ENCODE data around the gene ABRACL. TPM values are rescaled to one million over a fixed set of nuclear protein-coding genes. Genes with fewer than 3 reads are reported as not detected.
"Not testable (repeated sequence)": the region's sequence is repeated elsewhere in the genome, so short reads cannot be mapped to it uniquely, and the experiment has no call there.

ABRACL gene
- total RNA-seq, 2 experiments from 2014 or later: 92.5 to 180 TPM

GRCh38 chr6:138989098-138989983 lies 39.2 kb upstream of the ABRACL start:
- Mint-ChIP-seq H3K36me3 (ENCODE audit: low read depth) (peaks cover 2% of the 10 kb centered on the region), H3K27ac (no peak overlapping the region), H3K4me1 (peaks cover 6% of the 10 kb centered on the region), H3K9me3 (ENCODE audit: low read depth) (no peaks in the 10 kb centered on the region), H3K27me3 (no peaks in the 10 kb centered on the region), H3K4me3 (no peak overlapping the region)
- ATAC-seq (no peak), DNase-seq (no peak)
- ChIA-PET POLR2A (interaction anchor here (0.5 to 0.8 kb wide), 2 partner anchors 38 to 381 kb away, joined by 3 to 6 read pairs; no protein-coding TSS in a partner anchor), CTCF (interaction anchor here (0.6 to 3.2 kb wide), 31 partner anchors 10 to 1091 kb away, joined by 3 to 11 read pairs (median 3); no protein-coding TSS in a partner anchor)
- intact Hi-C loops (cut with DNase I, micrococcal nuclease): loop anchor here (2.0 to 10.0 kb wide), 6 partner anchors 111 to 585 kb away; partner anchors contain the start of genes CITED2 (in 1 of the 2), HEBP2 (in 1 of the 2) and HECA (in 1 of the 2)

- ChIA-PET CTCF (interaction anchor here (1.0 to 3.2 kb wide), 3 partner anchors 19 to 311 kb away, joined by 3 to 9 read pairs (median 3); no protein-coding TSS in a partner anchor), POLR2A (no interaction called here)
- DNase-seq: no peak
- H3K27ac Mint-ChIP-seq: no peak overlapping the region
- peaks cover 6% of the 10 kb centered on the region for H3K4me1 Mint-ChIP-seq
- H3K9me3 Mint-ChIP-seq (ENCODE audit: low read depth): no peaks in the 10 kb centered on the region
- no peak overlapping the region for H3K4me3 Mint-ChIP-seq
- H3K36me3 Mint-ChIP-seq (ENCODE audit: low read depth): peaks cover 2% of the 10 kb centered on the region
- ATAC-seq: no peak
- H3K27me3 Mint-ChIP-seq: no peaks in the 10 kb centered on the region
- intact Hi-C loops (cut with DNase I, micrococcal nuclease): no loop called here
Observed at GRCh38 chr6:138991206-138991605, 37.3 kb upstream of the ABRACL start.

- DNase-seq; H3K4me3 Mint-ChIP-seq; CTCF ChIA-PET; ATAC-seq; H3K36me3 Mint-ChIP-seq (ENCODE audit: low read depth); H3K9me3 Mint-ChIP-seq (ENCODE audit: low read depth); POLR2A ChIA-PET; H3K27ac Mint-ChIP-seq; H3K27me3 Mint-ChIP-seq; H3K4me1 Mint-ChIP-seq: not testable (repeated sequence)
- intact Hi-C loops (cut with DNase I, micrococcal nuclease): loop anchor here in 1 of 2 experiments (2.0 kb wide), 1 partner anchor 26 kb away; no protein-coding TSS in a partner anchor
Observed at GRCh38 chr6:138992965-138993364, 35.6 kb upstream of the ABRACL start.

GRCh38 chr6:138993410-138993809 lies 35.1 kb upstream of the ABRACL start:
- POLR2A ChIA-PET; H3K4me1 Mint-ChIP-seq; H3K9me3 Mint-ChIP-seq (ENCODE audit: low read depth); H3K27me3 Mint-ChIP-seq; H3K4me3 Mint-ChIP-seq; ATAC-seq; H3K27ac Mint-ChIP-seq; H3K36me3 Mint-ChIP-seq (ENCODE audit: low read depth); DNase-seq: not testable (repeated sequence)
- CTCF ChIA-PET: interaction anchor here (0.6 kb wide), 1 partner anchor 177 kb away, joined by 3 read pairs; no protein-coding TSS in a partner anchor
- intact Hi-C loops (cut with DNase I, micrococcal nuclease): loop anchor here in 1 of 2 experiments (2.0 kb wide), 1 partner anchor 25 kb away; no protein-coding TSS in a partner anchor

- H3K4me1 Mint-ChIP-seq: no peaks in the 10 kb centered on the region
- DNase-seq (no peak), ATAC-seq (no peak)
- intact Hi-C loops (cut with DNase I, micrococcal nuclease): no loop called here
- ChIA-PET CTCF (interaction anchor here (1.2 kb wide), 1 partner anchor 1809 kb away, joined by 3 read pairs; no protein-coding TSS in a partner anchor), POLR2A (no interaction called here)
- no peaks in the 10 kb centered on the region for H3K9me3 Mint-ChIP-seq (ENCODE audit: low read depth)
- no peaks in the 10 kb centered on the region for H3K27me3 Mint-ChIP-seq
- no peak overlapping the region for H3K4me3 Mint-ChIP-seq
- H3K36me3 Mint-ChIP-seq (ENCODE audit: low read depth): no peaks in the 10 kb centered on the region
- no peak overlapping the region for H3K27ac Mint-ChIP-seq
Observed at GRCh38 chr6:138996524-138996923, 32.0 kb upstream of the ABRACL start.

GRCh38 chr6:138997136-138997535 lies 31.4 kb upstream of the ABRACL start:
- no peaks in the 10 kb centered on the region for H3K36me3 Mint-ChIP-seq (ENCODE audit: low read depth)
- DNase-seq (no peak), ATAC-seq (no peak)
- no peak overlapping the region for H3K4me3 Mint-ChIP-seq
- H3K9me3 Mint-ChIP-seq (ENCODE audit: low read depth): no peaks in the 10 kb centered on the region
- CTCF ChIA-PET: no interaction called here
- no peaks in the 10 kb centered on the region for H3K27me3 Mint-ChIP-seq
- H3K4me1 Mint-ChIP-seq: no peaks in the 10 kb centered on the region
- POLR2A ChIA-PET: no interaction called here
- intact Hi-C loops (cut with DNase I, micrococcal nuclease): no loop called here
- no peak overlapping the region for H3K27ac Mint-ChIP-seq

- intact Hi-C loops (cut with DNase I, micrococcal nuclease): no loop called here
- no peak overlapping the region for H3K27ac Mint-ChIP-seq
- no peak for ATAC-seq
- no peaks in the 10 kb centered on the region for H3K9me3 Mint-ChIP-seq (ENCODE audit: low read depth)
- DNase-seq: no peak
- no peaks in the 10 kb centered on the region for H3K27me3 Mint-ChIP-seq
- CTCF ChIA-PET: interaction anchor here (0.6 kb wide), 1 partner anchor 10 kb away, joined by 3 read pairs; no protein-coding TSS in a partner anchor
- H3K4me3 Mint-ChIP-seq: no peak overlapping the region
- POLR2A ChIA-PET: no interaction called here
- H3K4me1 Mint-ChIP-seq: no peaks in the 10 kb centered on the region
- no peaks in the 10 kb centered on the region for H3K36me3 Mint-ChIP-seq (ENCODE audit: low read depth)
Observed at GRCh38 chr6:138999949-139000725, 28.4 kb upstream of the ABRACL start.

- Mint-ChIP-seq H3K27me3 (no peaks in the 10 kb centered on the region), H3K4me3 (no peak overlapping the region), H3K4me1 (no peaks in the 10 kb centered on the region), H3K27ac (no peak overlapping the region), H3K36me3 (ENCODE audit: low read depth) (no peaks in the 10 kb centered on the region), H3K9me3 (ENCODE audit: low read depth) (no peaks in the 10 kb centered on the region)
- no peak for DNase-seq
- intact Hi-C loops (cut with DNase I, micrococcal nuclease): no loop called here
- no peak for ATAC-seq
- ChIA-PET CTCF (interaction anchor here (0.6 to 1.5 kb wide), 2 partner anchors 12 to 14 kb away, joined by 3 to 4 read pairs; no protein-coding TSS in a partner anchor), POLR2A (no interaction called here)
Observed at GRCh38 chr6:139003751-139004150, 24.8 kb upstream of the ABRACL start.

GRCh38 chr6:139006477-139006876 lies 22.1 kb upstream of the ABRACL start:
- CTCF ChIA-PET: interaction anchor here (0.7 kb wide), 2 partner anchors 187 to 557 kb away, joined by 3 to 5 read pairs; no protein-coding TSS in a partner anchor
- H3K27me3 Mint-ChIP-seq: no peaks in the 10 kb centered on the region
- no peak overlapping the region for H3K27ac Mint-ChIP-seq

GRCh38 chr6:139007428-139007827 lies 21.1 kb upstream of the ABRACL start:
- Mint-ChIP-seq H3K27ac (no peak overlapping the region), H3K4me3 (no peak overlapping the region), H3K36me3 (ENCODE audit: low read depth) (no peaks in the 10 kb centered on the region), H3K4me1 (no peaks in the 10 kb centered on the region), H3K27me3 (no peaks in the 10 kb centered on the region), H3K9me3 (ENCODE audit: low read depth) (no peaks in the 10 kb centered on the region)
- intact Hi-C loops (cut with DNase I, micrococcal nuclease): no loop called here
- no peak for ATAC-seq
- POLR2A ChIA-PET: interaction anchor here (0.6 kb wide), 1 partner anchor 139 kb away, joined by 8 read pairs; no protein-coding TSS in a partner anchor
- DNase-seq: no peak
- CTCF ChIA-PET: interaction anchor here (1.0 to 1.3 kb wide), 2 partner anchors 12 to 14 kb away, joined by 3 to 4 read pairs; no protein-coding TSS in a partner anchor

More at GRCh38 chr6:139006477-139006876, 22.1 kb upstream of the ABRACL start:
- intact Hi-C loops (cut with DNase I, micrococcal nuclease): no loop called here
- no peak overlapping the region for H3K4me3 Mint-ChIP-seq
- no peaks in the 10 kb centered on the region for H3K36me3 Mint-ChIP-seq (ENCODE audit: low read depth)
- no peaks in the 10 kb centered on the region for H3K9me3 Mint-ChIP-seq (ENCODE audit: low read depth)
- DNase-seq: no peak
- H3K4me1 Mint-ChIP-seq: no peaks in the 10 kb centered on the region
- ATAC-seq: no peak
- POLR2A ChIA-PET: no interaction called here

- Mint-ChIP-seq H3K27me3 (no peaks in the 10 kb centered on the region), H3K4me3 (no peak overlapping the region), H3K4me1 (no peaks in the 10 kb centered on the region), H3K36me3 (ENCODE audit: low read depth) (no peaks in the 10 kb centered on the region), H3K9me3 (ENCODE audit: low read depth) (no peaks in the 10 kb centered on the region), H3K27ac (no peak overlapping the region)
- intact Hi-C loops (cut with DNase I, micrococcal nuclease): no loop called here
- CTCF ChIA-PET: interaction anchor here (1.0 to 1.3 kb wide), 2 partner anchors 11 to 13 kb away, joined by 3 to 4 read pairs; no protein-coding TSS in a partner anchor
- POLR2A ChIA-PET: no interaction called here
- ATAC-seq (no peak), DNase-seq (no peak)
Observed at GRCh38 chr6:139008117-139008516, 20.4 kb upstream of the ABRACL start.
